ENCODE data around the gene LIN52. TPM values are rescaled to one million over a fixed set of nuclear protein-coding genes. Genes with fewer than 3 reads are reported as not detected.

The LIN52 gene, protein sequence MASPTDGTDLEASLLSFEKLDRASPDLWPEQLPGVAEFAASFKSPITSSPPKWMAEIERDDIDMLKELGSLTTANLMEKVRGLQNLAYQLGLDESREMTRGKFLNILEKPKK
- 7.3 TPM for total RNA-seq (ENCODE audit: unreplicated experiment)
- long read RNA-seq, partial matches to known transcripts = 1 of 4 reads
- long read RNA-seq, other reads (novel, unspliced or antisense) = 0 of 4 reads

DNA sequence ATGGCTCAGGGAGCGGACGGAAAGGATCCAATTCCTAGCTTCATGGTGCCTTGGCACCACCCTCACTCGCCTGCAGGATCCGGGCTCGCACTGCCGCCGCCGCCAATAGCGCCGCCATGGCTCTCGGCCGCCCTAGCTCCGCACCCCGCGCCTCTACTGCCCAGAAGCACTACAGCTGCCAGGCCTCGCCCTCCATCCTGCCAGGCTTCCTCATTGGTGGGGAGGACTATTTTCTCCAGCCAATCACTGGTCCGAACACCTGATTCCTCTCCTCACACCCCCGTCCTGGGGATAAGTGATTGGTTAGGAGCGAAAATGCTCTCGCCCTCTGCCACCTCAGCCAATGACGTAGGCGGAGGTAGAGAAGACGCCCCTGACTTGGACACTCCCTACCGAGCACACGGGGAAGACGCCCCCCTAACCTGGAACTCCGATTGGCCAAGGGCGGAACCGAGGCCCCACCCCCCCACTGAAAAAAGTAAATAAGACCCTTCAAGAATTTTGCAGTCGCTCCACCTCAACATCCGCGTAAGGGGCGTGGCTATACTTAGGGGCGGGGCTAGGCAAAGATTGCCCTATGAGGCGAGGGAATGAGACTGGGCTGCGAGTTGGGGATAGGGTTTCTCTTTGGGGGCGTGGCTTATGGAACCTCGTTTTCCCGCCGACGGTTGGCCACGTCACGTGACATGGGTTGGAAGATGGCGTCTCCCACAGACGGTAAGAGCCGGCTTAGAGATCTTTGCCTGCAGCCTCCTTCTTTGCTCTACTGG is at the start of gene LIN52, which contains the start of gene ALDH6A1:
Gene LIN52 (plus strand): TSS at position 680 of the 770 bp plus-strand sequence. CDS start 19 bp downstream, at position 699.
Gene ALDH6A1 (minus strand): TSS at position 177 of the 770 bp plus-strand sequence. CDS start 59 bp downstream, at position 118.
- Mint-ChIP-seq H3K9me3 (ENCODE audit: unreplicated experiment) (no peaks in the 10 kb centered on the region), H3K36me3 (ENCODE audit: low read depth, unreplicated experiment) (no peaks in the 10 kb centered on the region), H3K4me1 (ENCODE audit: unreplicated experiment) (peaks cover 26% of the 10 kb centered on the region), H3K27me3 (ENCODE audit: unreplicated experiment) (peaks cover 9% of the 10 kb centered on the region), H3K27ac (ENCODE audit: unreplicated experiment) (peak within 1 kb of the TSS; percentile 88), H3K4me3 (ENCODE audit: unreplicated experiment) (peak within 1 kb of the TSS; percentile 97)
- TF ChIP-seq, protein P1, sequence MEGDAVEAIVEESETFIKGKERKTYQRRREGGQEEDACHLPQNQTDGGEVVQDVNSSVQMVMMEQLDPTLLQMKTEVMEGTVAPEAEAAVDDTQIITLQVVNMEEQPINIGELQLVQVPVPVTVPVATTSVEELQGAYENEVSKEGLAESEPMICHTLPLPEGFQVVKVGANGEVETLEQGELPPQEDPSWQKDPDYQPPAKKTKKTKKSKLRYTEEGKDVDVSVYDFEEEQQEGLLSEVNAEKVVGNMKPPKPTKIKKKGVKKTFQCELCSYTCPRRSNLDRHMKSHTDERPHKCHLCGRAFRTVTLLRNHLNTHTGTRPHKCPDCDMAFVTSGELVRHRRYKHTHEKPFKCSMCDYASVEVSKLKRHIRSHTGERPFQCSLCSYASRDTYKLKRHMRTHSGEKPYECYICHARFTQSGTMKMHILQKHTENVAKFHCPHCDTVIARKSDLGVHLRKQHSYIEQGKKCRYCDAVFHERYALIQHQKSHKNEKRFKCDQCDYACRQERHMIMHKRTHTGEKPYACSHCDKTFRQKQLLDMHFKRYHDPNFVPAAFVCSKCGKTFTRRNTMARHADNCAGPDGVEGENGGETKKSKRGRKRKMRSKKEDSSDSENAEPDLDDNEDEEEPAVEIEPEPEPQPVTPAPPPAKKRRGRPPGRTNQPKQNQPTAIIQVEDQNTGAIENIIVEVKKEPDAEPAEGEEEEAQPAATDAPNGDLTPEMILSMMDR (IDR thresholded peaks at IDR 0.05; ENCODE audit: unreplicated experiment) = no peak
- DNase-seq (ENCODE audit: low spot score) = peak; percentile 100

DNA sequence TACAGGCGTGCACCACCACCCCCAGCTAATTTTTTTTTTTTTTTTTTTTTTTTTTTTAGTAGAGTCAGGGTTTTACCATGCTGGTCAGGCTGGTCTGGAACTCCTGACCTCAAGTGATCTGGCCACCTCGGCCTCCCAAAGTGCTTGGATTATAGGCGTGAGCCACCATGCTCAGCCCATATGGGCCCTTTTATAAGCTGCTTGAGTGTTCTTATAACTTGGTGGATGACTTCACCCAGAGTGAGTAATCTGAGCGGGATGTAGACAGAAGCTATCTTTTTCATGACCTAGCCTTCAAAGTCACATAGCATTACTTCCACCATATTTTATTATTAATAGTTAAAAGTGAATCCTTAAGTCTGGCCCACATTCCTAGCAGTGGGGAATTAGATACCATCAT is 49.2 kb upstream of the LIN52 start:
- TF ChIP-seq, protein P1 (IDR thresholded peaks at IDR 0.05; ENCODE audit: unreplicated experiment) = no peak
- no peaks in the 10 kb centered on the region for H3K9me3 Mint-ChIP-seq (ENCODE audit: unreplicated experiment)
- no peaks in the 10 kb centered on the region for H3K27me3 Mint-ChIP-seq (ENCODE audit: unreplicated experiment)
- DNase-seq (ENCODE audit: low spot score) = no peak
- H3K36me3 Mint-ChIP-seq (ENCODE audit: low read depth, unreplicated experiment) = no peaks in the 10 kb centered on the region
- no peak overlapping the region for H3K27ac Mint-ChIP-seq (ENCODE audit: unreplicated experiment)
- H3K4me3 Mint-ChIP-seq (ENCODE audit: unreplicated experiment) = no peak overlapping the region
- no peaks in the 10 kb centered on the region for H3K4me1 Mint-ChIP-seq (ENCODE audit: unreplicated experiment)

DNA sequence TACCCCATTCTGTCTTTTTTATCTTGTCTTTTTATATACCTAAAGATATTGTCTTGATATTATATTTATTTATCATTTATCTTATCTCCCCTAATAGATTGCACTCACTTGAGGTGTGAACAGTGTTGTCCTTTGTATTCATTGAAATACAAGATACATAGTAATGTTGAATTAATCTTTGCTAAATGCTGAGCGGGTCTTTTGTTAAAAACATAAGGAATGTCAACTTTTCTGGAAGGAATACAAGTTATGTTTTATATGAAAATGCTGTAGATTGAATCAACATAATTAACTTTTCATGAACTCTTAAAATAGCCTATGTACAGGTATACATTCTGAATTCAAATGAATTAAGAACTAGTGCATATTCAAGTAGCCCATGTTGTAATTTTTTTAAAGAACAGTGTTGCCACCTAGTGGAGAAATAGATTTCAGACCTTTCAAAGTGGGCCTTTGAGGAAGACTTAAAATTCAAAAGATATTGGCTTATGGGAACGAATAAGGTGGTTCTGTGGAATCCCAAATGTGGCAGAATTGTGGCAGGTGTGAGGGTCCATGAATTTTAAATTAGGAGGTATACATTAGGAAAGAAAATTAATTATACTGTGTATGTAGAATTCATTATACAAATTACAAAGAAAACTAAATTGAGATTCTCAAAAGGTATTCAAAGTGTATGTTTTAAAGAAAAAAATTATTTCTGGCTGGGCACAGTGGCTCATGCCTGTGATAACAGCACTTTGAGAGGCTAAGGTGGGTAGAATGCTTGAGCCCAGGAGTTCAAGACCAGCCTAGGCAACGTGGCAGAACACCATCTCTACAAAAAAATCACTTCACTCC is 46.5 kb upstream of the LIN52 start:
- TF ChIP-seq, protein P1 (IDR thresholded peaks at IDR 0.05; ENCODE audit: unreplicated experiment) = peak; percentile 81
- Mint-ChIP-seq H3K4me3 (ENCODE audit: unreplicated experiment) (no peak overlapping the region), H3K9me3 (ENCODE audit: unreplicated experiment) (no peaks in the 10 kb centered on the region), H3K27me3 (ENCODE audit: unreplicated experiment) (no peaks in the 10 kb centered on the region), H3K36me3 (ENCODE audit: low read depth, unreplicated experiment) (no peaks in the 10 kb centered on the region), H3K4me1 (ENCODE audit: unreplicated experiment) (no peaks in the 10 kb centered on the region), H3K27ac (ENCODE audit: unreplicated experiment) (no peak overlapping the region)
- peak; percentile 13 for DNase-seq (ENCODE audit: low spot score)

DNA sequence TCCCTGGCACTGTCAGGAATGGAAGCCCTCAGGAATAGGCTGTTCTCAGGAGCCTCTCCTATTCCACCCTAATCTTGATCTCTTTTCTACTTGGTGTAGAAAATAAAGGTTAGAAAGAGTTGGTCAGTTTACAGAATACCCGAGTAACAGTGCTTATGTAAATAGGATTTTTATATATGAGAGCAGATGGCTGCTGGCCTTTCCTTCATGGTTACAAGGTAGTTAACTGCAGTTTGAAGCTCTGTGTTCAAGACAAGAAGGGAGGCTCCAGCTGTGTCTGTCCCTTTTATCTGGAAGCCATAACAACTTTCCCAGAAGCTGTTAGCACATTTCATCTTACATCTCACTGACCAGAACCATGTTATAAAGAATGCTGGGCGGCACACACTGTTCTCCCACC is 42.5 kb upstream of the LIN52 start:
- no peak for DNase-seq (ENCODE audit: low spot score)
- H3K4me1 Mint-ChIP-seq (ENCODE audit: unreplicated experiment) = no peaks in the 10 kb centered on the region
- no peak overlapping the region for H3K4me3 Mint-ChIP-seq (ENCODE audit: unreplicated experiment)
- H3K36me3 Mint-ChIP-seq (ENCODE audit: low read depth, unreplicated experiment) = no peaks in the 10 kb centered on the region
- no peaks in the 10 kb centered on the region for H3K9me3 Mint-ChIP-seq (ENCODE audit: unreplicated experiment)
- H3K27me3 Mint-ChIP-seq (ENCODE audit: unreplicated experiment) = no peaks in the 10 kb centered on the region
- TF ChIP-seq, protein P1 (IDR thresholded peaks at IDR 0.05; ENCODE audit: unreplicated experiment) = no peak
- no peak overlapping the region for H3K27ac Mint-ChIP-seq (ENCODE audit: unreplicated experiment)

Measured in endothelial cell (in vitro differentiated cells).